Measurements from ENCODE around the gene ASIC2.

Gene ASIC2

DNA sequence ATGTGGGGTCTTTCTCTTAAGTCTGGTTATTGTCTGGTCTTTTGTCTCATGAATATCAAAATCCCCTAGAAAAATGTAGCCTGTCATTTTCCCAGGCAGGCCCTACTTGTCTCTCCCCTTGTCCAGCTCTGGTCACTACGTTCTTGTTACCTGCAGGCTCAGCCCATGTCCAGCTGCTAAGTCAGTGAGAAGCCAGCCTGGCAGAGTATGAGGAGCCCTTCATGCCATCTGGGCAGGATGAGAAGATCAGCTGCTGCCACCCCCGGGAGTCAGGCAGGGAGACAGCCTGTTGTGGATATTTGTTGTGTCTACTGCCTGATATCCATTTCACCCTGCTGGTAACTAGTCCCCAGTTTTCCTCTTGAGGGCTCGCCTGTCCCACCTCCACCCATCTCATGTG is 88.9 kb downstream of the ASIC2 start:
- no peak for TF ChIP-seq CTCF (IDR thresholded peaks at IDR 0.05; ENCODE audit: low read length)
- no peak for TF ChIP-seq EZH2 (IDR thresholded peaks at IDR 0.05; ENCODE audit: borderline replicate concordance, low read length)

DNA sequence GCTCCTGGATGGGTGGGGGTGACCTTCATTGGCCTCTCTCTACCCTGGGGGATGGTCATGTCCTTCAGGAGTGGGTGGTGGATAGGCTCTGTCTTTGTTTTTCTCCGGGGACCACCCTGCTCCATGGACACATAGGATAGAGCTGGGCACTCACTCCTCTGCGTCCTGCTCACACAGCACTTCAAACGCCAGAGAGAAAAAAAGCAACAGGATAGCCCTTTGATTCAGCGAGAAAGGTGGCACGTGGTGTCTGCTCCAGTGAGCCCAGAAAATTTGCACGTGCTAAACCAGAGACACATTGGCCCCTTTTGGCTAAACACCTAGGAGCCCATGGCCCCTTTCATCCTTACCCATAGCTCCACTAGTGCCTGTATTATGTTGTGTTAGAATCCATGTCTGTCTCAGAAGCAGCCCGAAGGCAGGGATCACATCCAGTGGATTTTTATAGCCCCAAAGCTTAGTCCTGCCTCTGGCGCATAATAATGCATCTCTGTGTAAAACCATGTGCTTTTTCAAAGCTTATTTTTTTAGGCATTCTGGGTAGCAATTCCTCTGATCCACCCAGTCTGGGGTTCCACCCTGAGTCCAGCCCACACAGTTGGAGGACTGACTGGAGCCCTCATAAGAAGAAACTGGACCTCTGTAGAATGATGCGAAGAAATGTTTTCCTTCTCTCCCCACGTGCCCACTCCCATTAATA is 90.1 kb downstream of the ASIC2 start:
- no peaks in the 10 kb centered on the region for H3K27me3 ChIP-seq (ENCODE audit: insufficient read depth, low read length)
- no peaks in the 10 kb centered on the region for H3K79me2 ChIP-seq (ENCODE audit: insufficient read depth, low read length)
- no peak overlapping the region for H3K4me2 ChIP-seq (ENCODE audit: low read length)
- H3K4me1 ChIP-seq (ENCODE audit: insufficient read depth, low read length, severe bottlenecking): no peaks in the 10 kb centered on the region
- no peaks in the 10 kb centered on the region for H3K9me2 ChIP-seq (ENCODE audit: low read depth, low read length)
- no peaks in the 10 kb centered on the region for H3K9me3 ChIP-seq (ENCODE audit: low read length)
- TF ChIP-seq CTCF (IDR thresholded peaks at IDR 0.05; ENCODE audit: low read length) (no peak), EZH2 (IDR thresholded peaks at IDR 0.05; ENCODE audit: borderline replicate concordance, low read length) (no peak)
- H3K36me3 ChIP-seq (ENCODE audit: insufficient read depth, low read length): no peaks in the 10 kb centered on the region
- no peaks in the 10 kb centered on the region for H4K20me1 ChIP-seq (ENCODE audit: insufficient read depth, low read length)
- no peak overlapping the region for H3K27ac ChIP-seq (ENCODE audit: low read depth, low read length, poor library complexity, severe bottlenecking)
- no peak overlapping the region for H3K4me3 ChIP-seq (ENCODE audit: low read depth, low read length, poor library complexity, severe bottlenecking)
- no peak overlapping the region for H3K9ac ChIP-seq (ENCODE audit: low read length)
- no peaks in the 10 kb centered on the region for H3F3A ChIP-seq (ENCODE audit: insufficient read depth, low read length)
- H2AFZ ChIP-seq (ENCODE audit: low read length): no peak overlapping the region

More for the DNA sequence above, 88.9 kb downstream of the ASIC2 start:
- no peak overlapping the region for H3K27ac ChIP-seq (ENCODE audit: low read depth, low read length, poor library complexity, severe bottlenecking)
- H3F3A ChIP-seq (ENCODE audit: insufficient read depth, low read length): no peaks in the 10 kb centered on the region
- no peak overlapping the region for H2AFZ ChIP-seq (ENCODE audit: low read length)
- no peaks in the 10 kb centered on the region for H3K9me3 ChIP-seq (ENCODE audit: low read length)
- H4K20me1 ChIP-seq (ENCODE audit: insufficient read depth, low read length): no peaks in the 10 kb centered on the region
- no peaks in the 10 kb centered on the region for H3K79me2 ChIP-seq (ENCODE audit: insufficient read depth, low read length)
- H3K4me3 ChIP-seq (ENCODE audit: low read depth, low read length, poor library complexity, severe bottlenecking): no peak overlapping the region
- no peak overlapping the region for H3K4me2 ChIP-seq (ENCODE audit: low read length)
- no peaks in the 10 kb centered on the region for H3K9me2 ChIP-seq (ENCODE audit: low read depth, low read length)
- no peaks in the 10 kb centered on the region for H3K27me3 ChIP-seq (ENCODE audit: insufficient read depth, low read length)
- H3K9ac ChIP-seq (ENCODE audit: low read length): no peak overlapping the region
- H3K4me1 ChIP-seq (ENCODE audit: insufficient read depth, low read length, severe bottlenecking): no peaks in the 10 kb centered on the region
- H3K36me3 ChIP-seq (ENCODE audit: insufficient read depth, low read length): no peaks in the 10 kb centered on the region

DNA sequence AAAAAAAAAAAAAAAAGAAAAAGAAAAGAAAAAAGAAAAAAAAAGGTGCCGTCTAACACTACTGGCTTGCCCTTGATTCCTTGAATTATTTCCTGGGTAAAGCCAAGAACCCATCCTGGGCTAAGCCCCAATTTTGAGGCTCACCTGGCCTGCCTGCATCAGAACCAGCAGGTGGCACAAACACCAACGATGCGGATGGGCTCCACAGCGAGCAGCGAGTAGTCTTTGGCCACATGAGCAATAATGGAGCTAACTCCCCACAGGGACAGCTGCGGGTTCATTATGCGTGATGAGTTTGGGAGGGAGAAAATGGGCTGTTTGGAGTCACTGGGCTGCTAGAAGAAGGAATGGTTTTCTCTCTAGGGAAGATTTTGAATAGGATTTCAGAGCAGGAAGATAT is 91.1 kb downstream of the ASIC2 start:
- H3K36me3 ChIP-seq (ENCODE audit: insufficient read depth, low read length): no peaks in the 10 kb centered on the region
- H3K4me2 ChIP-seq (ENCODE audit: low read length): no peak overlapping the region
- H3K9ac ChIP-seq (ENCODE audit: low read length): no peak overlapping the region

More for the DNA sequence above, 91.1 kb downstream of the ASIC2 start:
- no peaks in the 10 kb centered on the region for H4K20me1 ChIP-seq (ENCODE audit: insufficient read depth, low read length)
- TF ChIP-seq CTCF (IDR thresholded peaks at IDR 0.05; ENCODE audit: low read length) (no peak), EZH2 (IDR thresholded peaks at IDR 0.05; ENCODE audit: borderline replicate concordance, low read length) (no peak)
- no peak overlapping the region for H2AFZ ChIP-seq (ENCODE audit: low read length)
- H3K27me3 ChIP-seq (ENCODE audit: insufficient read depth, low read length): no peaks in the 10 kb centered on the region
- no peaks in the 10 kb centered on the region for H3K4me1 ChIP-seq (ENCODE audit: insufficient read depth, low read length, severe bottlenecking)
- H3K27ac ChIP-seq (ENCODE audit: low read depth, low read length, poor library complexity, severe bottlenecking): no peak overlapping the region
- H3K9me3 ChIP-seq (ENCODE audit: low read length): no peaks in the 10 kb centered on the region
- no peaks in the 10 kb centered on the region for H3F3A ChIP-seq (ENCODE audit: insufficient read depth, low read length)
- no peaks in the 10 kb centered on the region for H3K79me2 ChIP-seq (ENCODE audit: insufficient read depth, low read length)
- no peaks in the 10 kb centered on the region for H3K9me2 ChIP-seq (ENCODE audit: low read depth, low read length)
- no peak overlapping the region for H3K4me3 ChIP-seq (ENCODE audit: low read depth, low read length, poor library complexity, severe bottlenecking)

Measured in OCI-LY1 (cell line).